ENCODE results near the gene TGFB2. TPM values are rescaled to one million over a fixed set of nuclear protein-coding genes. Genes with fewer than 3 reads are reported as not detected.

TGFB2 gene
- total RNA-seq, 1 experiment from 2014 or later = 0.34 TPM

DNA sequence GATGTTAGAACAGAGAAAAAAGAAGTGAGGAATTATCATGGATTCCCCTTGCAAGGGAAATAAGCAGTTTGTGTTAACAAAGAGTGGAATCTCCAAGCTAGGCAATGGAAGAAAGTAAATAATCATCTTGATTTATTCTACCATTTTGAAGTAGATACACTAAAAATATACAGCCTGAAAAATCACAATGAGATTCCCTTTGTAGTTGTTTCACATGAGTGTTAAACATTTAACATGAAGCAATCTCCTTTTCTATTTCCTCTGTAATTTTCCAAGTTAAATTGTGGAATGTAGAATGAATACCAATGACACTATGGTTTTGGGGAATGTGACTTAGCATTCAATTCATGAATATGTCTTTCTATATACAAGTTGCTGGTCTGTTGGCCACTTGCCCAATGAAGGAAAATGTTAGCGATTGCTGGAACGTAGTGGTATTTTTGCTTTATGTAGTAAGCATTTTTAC, 5.7 kb downstream of the TGFB2 start:
- intact Hi-C loops (cut with micrococcal nuclease) = no loop called here
- ChIA-PET RAD21 (ENCODE audit: low non-redundant PET in 1 of 2, low total read pairs in 2 of 2, uncharacterized antibody in 2 of 2, unreplicated experiment in 2 of 2) (no interaction called here), POLR2A (no interaction called here), CTCF (no interaction called here)
- H3K36me3 ChIP-seq (ENCODE audit: control insufficient read depth in 1 of 2, insufficient read depth in 2 of 2, low read length in 2 of 2) = no peaks in the 10 kb centered on the region
- H3K9me3 ChIP-seq (ENCODE audit: control insufficient read depth in 1 of 2, insufficient read depth in 1 of 2, low read depth in 1 of 2, low read length in 2 of 2) = no peaks in the 10 kb centered on the region
- TF ChIP-seq CBX3 (IDR thresholded peaks at IDR 0.05; ENCODE audit: low read depth) (no peak), RAD21 (IDR thresholded peaks at IDR 0.05; ENCODE audit: low read depth) (no peak), EZH2 (IDR thresholded peaks at IDR 0.05) (no peak), POLR2AphosphoS5 (IDR thresholded peaks at IDR 0.05; ENCODE audit: low read depth, low read length) (no peak), POLR2A (IDR thresholded peaks at IDR 0.05; ENCODE audit: borderline replicate concordance, extremely low read depth, insufficient read depth, insufficient read length) (no peak), ZNF274 (IDR thresholded peaks at IDR 0.05; ENCODE audit: low read depth, low read length) (no peak), FOSL1 (IDR thresholded peaks at IDR 0.05; ENCODE audit: low read depth) (no peak)
- TF ChIP-seq, protein P1, sequence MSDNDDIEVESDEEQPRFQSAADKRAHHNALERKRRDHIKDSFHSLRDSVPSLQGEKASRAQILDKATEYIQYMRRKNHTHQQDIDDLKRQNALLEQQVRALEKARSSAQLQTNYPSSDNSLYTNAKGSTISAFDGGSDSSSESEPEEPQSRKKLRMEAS (IDR thresholded peaks at IDR 0.05) = no peak
- H4K20me1 ChIP-seq (ENCODE audit: insufficient read depth) = no peaks in the 10 kb centered on the region
- no peaks in the 10 kb centered on the region for H3K79me2 ChIP-seq (ENCODE audit: insufficient read depth, low read length)
- H3K9ac ChIP-seq (ENCODE audit: low read length) = no peak overlapping the region
- DNase-seq (ENCODE audit: low read depth, low spot score) = no peak
- no peak overlapping the region for H3K4me3 ChIP-seq (replicated peaks in 1 of 2; ENCODE audit: low read depth in 1 of 2, low read length in 2 of 2)
- BruUV-seq (replicated peaks) = no TSS peak
- no peak for ATAC-seq
- H3K4me1 ChIP-seq (ENCODE audit: control insufficient read depth in 1 of 2, insufficient read depth in 2 of 2, low read length in 2 of 2) = peaks cover 14 to 18% of the 10 kb centered on the region in 2 experiments; a peak in 3 of 4 replicates
- H3K9me2 ChIP-seq (ENCODE audit: insufficient read depth) = no peaks in the 10 kb centered on the region
- H3K4me2 ChIP-seq (ENCODE audit: low read length) = no peak overlapping the region
- no peak overlapping the region for H2AFZ ChIP-seq (ENCODE audit: low read depth, low read length, poor library complexity, severe bottlenecking)
- no peaks in the 10 kb centered on the region for H3K27me3 ChIP-seq (ENCODE audit: insufficient read depth, low read length)
- no peak overlapping the region for H3K27ac ChIP-seq (ENCODE audit: low read depth, low read length)

DNA sequence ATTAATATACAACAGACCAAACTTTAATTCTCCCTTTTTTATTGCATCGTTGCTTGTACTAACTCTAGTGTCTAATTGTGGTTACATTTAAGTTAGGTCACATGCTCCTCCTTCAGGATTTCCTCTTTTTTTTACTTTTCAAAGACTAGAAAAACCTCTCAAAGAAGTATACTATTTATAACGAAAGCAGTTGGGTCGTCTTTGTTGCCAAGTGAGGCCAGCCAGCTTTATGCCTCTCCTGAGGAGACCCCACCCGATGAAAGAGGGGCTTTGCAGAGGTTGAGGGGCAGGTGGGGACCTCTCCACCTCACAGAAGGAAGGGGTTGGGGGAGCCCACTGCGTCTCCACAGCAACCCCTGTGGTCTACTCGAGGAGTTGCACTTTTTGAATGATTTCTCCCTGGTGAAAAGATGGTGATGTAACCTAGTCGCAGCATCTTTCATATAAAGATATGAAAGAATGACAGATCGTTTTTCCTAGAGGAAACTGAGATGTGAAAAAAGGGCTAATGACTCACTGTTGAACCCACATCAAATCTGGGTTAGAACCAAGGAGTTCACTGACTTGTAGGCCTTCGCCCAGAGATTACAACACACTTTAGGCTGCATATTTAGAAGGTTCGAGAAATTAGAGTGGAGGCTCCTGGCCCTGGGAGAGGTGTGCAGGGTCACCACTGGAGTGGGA, 6.4 kb downstream of the TGFB2 start:
- Histone ChIP-seq H3K4me2 (ENCODE audit: low read length) (no peak overlapping the region), H3K27ac (ENCODE audit: low read depth, low read length) (no peak overlapping the region), H3K9me2 (ENCODE audit: insufficient read depth) (no peaks in the 10 kb centered on the region), H3K9me3 (ENCODE audit: control insufficient read depth in 1 of 2, insufficient read depth in 1 of 2, low read depth in 1 of 2, low read length in 2 of 2) (no peaks in the 10 kb centered on the region), H3K4me1 (ENCODE audit: control insufficient read depth in 1 of 2, insufficient read depth in 2 of 2, low read length in 2 of 2) (peaks cover 14 to 15% of the 10 kb centered on the region in 2 experiments; a peak in 3 of 4 replicates), H3K36me3 (ENCODE audit: control insufficient read depth in 1 of 2, insufficient read depth in 2 of 2, low read length in 2 of 2) (no peaks in the 10 kb centered on the region), H4K20me1 (ENCODE audit: insufficient read depth) (no peaks in the 10 kb centered on the region), H3K27me3 (ENCODE audit: insufficient read depth, low read length) (no peaks in the 10 kb centered on the region), H3K9ac (ENCODE audit: low read length) (no peak overlapping the region), H3K4me3 (replicated peaks in 1 of 2; ENCODE audit: low read depth in 1 of 2, low read length in 2 of 2) (no peak overlapping the region), H2AFZ (ENCODE audit: low read depth, low read length, poor library complexity, severe bottlenecking) (no peak overlapping the region), H3K79me2 (ENCODE audit: insufficient read depth, low read length) (no peaks in the 10 kb centered on the region)
- no TSS peak for BruUV-seq (replicated peaks)
- TF ChIP-seq POLR2AphosphoS5 (IDR thresholded peaks at IDR 0.05; ENCODE audit: low read depth, low read length) (no peak), EZH2 (IDR thresholded peaks at IDR 0.05) (no peak)
- TF ChIP-seq, protein P2, sequence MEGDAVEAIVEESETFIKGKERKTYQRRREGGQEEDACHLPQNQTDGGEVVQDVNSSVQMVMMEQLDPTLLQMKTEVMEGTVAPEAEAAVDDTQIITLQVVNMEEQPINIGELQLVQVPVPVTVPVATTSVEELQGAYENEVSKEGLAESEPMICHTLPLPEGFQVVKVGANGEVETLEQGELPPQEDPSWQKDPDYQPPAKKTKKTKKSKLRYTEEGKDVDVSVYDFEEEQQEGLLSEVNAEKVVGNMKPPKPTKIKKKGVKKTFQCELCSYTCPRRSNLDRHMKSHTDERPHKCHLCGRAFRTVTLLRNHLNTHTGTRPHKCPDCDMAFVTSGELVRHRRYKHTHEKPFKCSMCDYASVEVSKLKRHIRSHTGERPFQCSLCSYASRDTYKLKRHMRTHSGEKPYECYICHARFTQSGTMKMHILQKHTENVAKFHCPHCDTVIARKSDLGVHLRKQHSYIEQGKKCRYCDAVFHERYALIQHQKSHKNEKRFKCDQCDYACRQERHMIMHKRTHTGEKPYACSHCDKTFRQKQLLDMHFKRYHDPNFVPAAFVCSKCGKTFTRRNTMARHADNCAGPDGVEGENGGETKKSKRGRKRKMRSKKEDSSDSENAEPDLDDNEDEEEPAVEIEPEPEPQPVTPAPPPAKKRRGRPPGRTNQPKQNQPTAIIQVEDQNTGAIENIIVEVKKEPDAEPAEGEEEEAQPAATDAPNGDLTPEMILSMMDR (IDR thresholded peaks at IDR 0.05 in 2 of 3, conservative IDR thresholded peaks at IDR 0.05 in 1 of 3; ENCODE audit: borderline replicate concordance in 1 of 3, insufficient read depth in 1 of 3, low read depth in 2 of 3, low read length in 2 of 3) = peak in 2 of 3 experiments; percentile 23 to 37; a peak in 3 of 6 replicates
- ChIA-PET POLR2A (no interaction called here), CTCF (no interaction called here), RAD21 (ENCODE audit: low non-redundant PET in 1 of 2, low total read pairs in 2 of 2, uncharacterized antibody in 2 of 2, unreplicated experiment in 2 of 2) (no interaction called here)
- DNase-seq (ENCODE audit: low read depth, low spot score) = no peak
- intact Hi-C loops (cut with micrococcal nuclease) = no loop called here
- ATAC-seq = peak; percentile 52; the same call in 1 of the 2 replicates
